K562 (cell line): ENCODE results near the gene AMBRA1. TPM values are rescaled to one million over a fixed set of nuclear protein-coding genes. Genes with fewer than 3 reads are reported as not detected.

Experiments
- ATAC-seq: fragments of 200-7000 bp; cut with Tn5 transposase; 3 replicates; pipeline ENCODE4 v1.9.1; 2020; ENCODE audit warnings: moderate library complexity
- BruUV-seq: library from RNA; stranded (reverse); fragments of 400-500 nt; replicated peaks from 2 replicates; lab custom pipeline; 2021; lab: Mats Ljungman, UMichigan
- CTCF ChIA-PET: fragments of 300-600 bp; formaldehyde crosslinking; extraction: SDS; loops from one replicate; lab custom pipeline; 2021; ENCODE audit warnings: low intra/inter-chr PET ratio; lab: Yijun Ruan, JAX
- POLR2A ChIA-PET: fragments of 300-600, 350-650 bp; sonication (Branson Sonifier 250); formaldehyde crosslinking; extraction: SDS; loops from one replicate; lab custom pipeline; 2021; ENCODE audit warnings: antibody characterized with exemption, inconsistent platforms; lab: Yijun Ruan, JAX
- DNase-seq, 4 experiments: peaks; one replicate each; pipeline versions ENCODE4 v3.0.0 to v3.0.0-alpha.2; 2011 to 2018; ENCODE audit warnings: low spot score in 3 of 4, mixed read lengths in 3 of 4; ENCODE audit errors: extremely low read depth in 1 of 4
- FAIRE-seq: peaks from 2 replicates; lab custom pipeline; 2011; peaks lifted over from hg19 to GRCh38; lab: Jason Lieb, UNC
- H2AFZ ChIP-seq: 2 replicates; pipeline ENCODE4 v1.6.0; 2011; ENCODE audit warnings: low read depth, low read length, control low read depth, inconsistent platforms
- H3K27ac ChIP-seq: fragments of 200-600 bp; 3 replicates; pipeline ENCODE4 v1.8.0; 2011; ENCODE audit warnings: low read depth, mild to moderate bottlenecking, control low read depth, inconsistent platforms, low read length, moderate library complexity, mixed read lengths; ENCODE audit errors: extremely low read depth
- H3K27me3 ChIP-seq, 2 experiments: fragments of 300-600 bp in 1 of 2; 2 replicates in 1 of 2; 3 replicates in 1 of 2; pipeline versions ENCODE4 v1.6.0 to v1.8.0; 2011; ENCODE audit warnings: inconsistent platforms in 2 of 2, low read length in 2 of 2, mild to moderate bottlenecking in 1 of 2, mixed read lengths in 1 of 2, moderate library complexity in 1 of 2; ENCODE audit not compliant: control insufficient read depth in 2 of 2, insufficient read depth in 2 of 2
- H3K36me3 ChIP-seq: fragments of 300-600 bp; 3 replicates; pipeline ENCODE4 v1.8.0; 2011; ENCODE audit warnings: mild to moderate bottlenecking, low read length, inconsistent platforms; ENCODE audit not compliant: control insufficient read depth, insufficient read depth
- H3K4me1 ChIP-seq, 2 experiments: fragments of 200-600 bp in 1 of 2; replicated peaks in 1 of 2; 2 replicates in 1 of 2; 3 replicates in 1 of 2; pipeline versions ENCODE4 v1.5.1 to v1.8.0; 2011; ENCODE audit warnings: inconsistent platforms in 2 of 2, low read length in 2 of 2, mild to moderate bottlenecking in 1 of 2, mixed read lengths in 1 of 2, moderate library complexity in 1 of 2; ENCODE audit not compliant: control insufficient read depth in 2 of 2, insufficient read depth in 2 of 2
- H3K4me2 ChIP-seq: 2 replicates; pipeline ENCODE4 v1.6.1; 2011; ENCODE audit warnings: low read length, control low read depth, inconsistent platforms, mixed read lengths; ENCODE audit not compliant: insufficient read depth
- H3K4me3 ChIP-seq: fragments of 200-600 bp; sonication (generic), shearing (Covaris generic); 2 replicates; pipeline ENCODE4 v1.5.1; 2016; ENCODE audit warnings: control low read depth, inconsistent platforms
- H3K79me2 ChIP-seq: fragments of 200-600 bp; 3 replicates; pipeline ENCODE4 v1.8.0; 2011; ENCODE audit warnings: low read length, inconsistent platforms; ENCODE audit not compliant: control insufficient read depth, insufficient read depth
- H3K9ac ChIP-seq, 2 experiments: 2 replicates each; pipeline versions ENCODE4 v1.6.0 to v1.6.1; 2011; ENCODE audit warnings: low read depth in 2 of 2, low read length in 2 of 2, control low read depth in 1 of 2, inconsistent platforms in 1 of 2, mild to moderate bottlenecking in 1 of 2, mixed read lengths in 1 of 2; ENCODE audit not compliant: insufficient read depth in 1 of 2
- H3K9me1 ChIP-seq: one replicate; pipeline ENCODE4 v1.6.0; 2011; ENCODE audit warnings: inconsistent platforms, mild to moderate bottlenecking, low read length, moderate library complexity; ENCODE audit not compliant: control insufficient read depth, insufficient read depth
- H3K9me3 ChIP-seq: replicated peaks from 2 replicates; pipeline ENCODE4 v1.5.1; 2011; ENCODE audit warnings: low read depth, low read length, inconsistent platforms; ENCODE audit not compliant: control insufficient read depth, insufficient read depth
- H4K20me1 ChIP-seq: replicated peaks from 2 replicates; pipeline ENCODE4 v1.6.1; 2011; ENCODE audit warnings: low read length, inconsistent platforms, mixed read lengths; ENCODE audit not compliant: control insufficient read depth, insufficient read depth
- EGR1 ChIP-seq: fragments of 450-650 bp; conservative IDR thresholded peaks from 2 replicates; pipeline ENCODE4 v1.6.1; 2017; ENCODE audit warnings: mild to moderate bottlenecking
- POLR2G ChIP-seq: fragments of 200-400 bp; formaldehyde crosslinking; IDR thresholded peaks from 2 replicates; pipeline ENCODE4 v1.6.1; 2017; ENCODE audit warnings: low read depth, mild to moderate bottlenecking, antibody characterized with exemption, low read length, moderate library complexity
- WGBS: fragments of 100-300 bp; shearing (Covaris generic); methylation state at CpG from one replicate; pipeline ENCODE4 v1.1.6; 2016; ENCODE audit warnings: low coverage, mixed read lengths; ENCODE audit not compliant: insufficient coverage; ENCODE audit errors: missing lambda C conversion rate; 5-methylcytosine and 5-hydroxymethylcytosine counted together
- in situ Hi-C: fragments of 300-500 bp; cut with MboI; formaldehyde crosslinking; loops from 4 replicates; pipeline ENCODE4 v1.15.0; 2018; ENCODE audit warnings: inconsistent platforms, mixed read lengths
- intact Hi-C: fragments of 100-400 bp; cut with micrococcal nuclease; formaldehyde crosslinking; loops from 2 replicates; pipeline ENCODE4 v1.14.2; 2022
- polyA plus RNA-seq, 8 experiments: library from polyadenylated mRNA; depleted of rRNA in 4 of 8; stranded (reverse) in 5 of 8; unstranded in 3 of 8; fragments of >200 nt; fragmentation: Nextera tagmentation in 2 of 8; fragmentation: Illumina TruSeq in 1 of 8; extraction: Ambion mirVana in 2 of 8; extraction: Trizol in 1 of 8; gene quantifications; 2 replicates each; pipeline versions ENCODE4 v1.2.1 to v1.2.3, GENCODE V29; 2011 to 2014; ENCODE audit warnings: inconsistent platforms in 1 of 8, missing spikeins in 1 of 8
- total RNA-seq, 7 experiments: library from RNA; depleted of rRNA in 6 of 7; stranded (reverse); fragments of >200 nt in 6 of 7; fragmentation: Illumina TruSeq in 2 of 7; extraction: Trizol in 2 of 7; gene quantifications; 2 replicates each; pipeline versions ENCODE4 v1.2.1 to v1.2.3, GENCODE V29; 2011 to 2021; ENCODE audit warnings: low replicate concordance in 1 of 7
- TF ChIP-seq, protein P1 (sequence below), 2 experiments: fragments of 450-650 bp; conservative IDR thresholded peaks; 2 replicates each; pipeline ENCODE4 v1.6.1; 2017; ENCODE audit warnings: mild to moderate bottlenecking in 2 of 2, moderate library complexity in 2 of 2
- TF ChIP-seq, protein P2 (sequence below): fragments of 250-450 bp; sonication (Bioruptor Pico); IDR thresholded peaks from 2 replicates; pipeline ENCODE4 v1.8.0; 2022; ENCODE audit warnings: inconsistent platforms

Gene AMBRA1
- total and polyA plus RNA-seq, 9 of the 15 experiments (the other 6 are each of a cell fraction or from before 2014, with no cell fraction given): 0.15 to 24.5 (median 13.0) TPM

DNA sequence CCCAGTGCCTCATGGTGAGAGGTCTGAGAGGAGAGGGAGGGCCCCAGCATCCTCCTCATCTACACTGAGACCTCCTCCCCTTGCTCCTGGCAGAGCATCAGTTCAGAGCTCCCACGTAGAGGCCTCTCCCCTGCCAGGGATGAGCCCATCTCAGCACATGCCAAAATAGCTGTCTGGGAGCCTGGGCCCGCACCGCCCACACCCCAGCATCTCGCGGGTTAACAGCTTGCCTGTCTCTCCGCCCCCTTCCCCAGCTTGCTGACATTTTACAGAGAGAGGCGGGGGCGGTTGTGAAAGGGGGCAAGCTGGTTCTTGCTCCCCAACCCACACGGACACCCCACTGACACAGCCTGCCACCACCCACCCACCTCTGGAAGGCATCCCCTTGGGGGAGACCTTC is 240.1 kb downstream of the AMBRA1 start:
- intact Hi-C loops (loop anchor here (2.0 kb wide), 1 partner anchor 27 kb away; the partner anchor contains the start of gene MDK), in situ Hi-C loops (no loop called here)
- Histone ChIP-seq H3K27me3 (no peaks in the 10 kb centered on the region), H3K9me1 (peaks cover 4% of the 10 kb centered on the region), H3K79me2 (peaks cover 80% of the 10 kb centered on the region), H2AFZ (no peak overlapping the region), H3K9me3 (no peaks in the 10 kb centered on the region), H3K4me2 (no peak overlapping the region), H3K27ac (no peak overlapping the region), H3K4me3 (no peak overlapping the region), H4K20me1 (peaks cover 13% of the 10 kb centered on the region), H3K36me3 (peaks cover 66% of the 10 kb centered on the region; the same call in 2 of the 3 replicates), H3K4me1 (peaks cover 35 to 53% of the 10 kb centered on the region in 2 experiments), H3K9ac (peak overlapping the region in 1 of 2 experiments; percentile 65; a peak in 2 of 4 replicates)
- FAIRE-seq: no peak
- no TSS peak for BruUV-seq
- no peak for DNase-seq
- ATAC-seq: no peak
- 76% methylated on average over 9 of the region's 9 CpGs for WGBS
- TF ChIP-seq EGR1 (peak; percentile 79), POLR2G (peak; percentile 40; the same call in 1 of the 2 replicates)
- TF ChIP-seq, protein P1, sequence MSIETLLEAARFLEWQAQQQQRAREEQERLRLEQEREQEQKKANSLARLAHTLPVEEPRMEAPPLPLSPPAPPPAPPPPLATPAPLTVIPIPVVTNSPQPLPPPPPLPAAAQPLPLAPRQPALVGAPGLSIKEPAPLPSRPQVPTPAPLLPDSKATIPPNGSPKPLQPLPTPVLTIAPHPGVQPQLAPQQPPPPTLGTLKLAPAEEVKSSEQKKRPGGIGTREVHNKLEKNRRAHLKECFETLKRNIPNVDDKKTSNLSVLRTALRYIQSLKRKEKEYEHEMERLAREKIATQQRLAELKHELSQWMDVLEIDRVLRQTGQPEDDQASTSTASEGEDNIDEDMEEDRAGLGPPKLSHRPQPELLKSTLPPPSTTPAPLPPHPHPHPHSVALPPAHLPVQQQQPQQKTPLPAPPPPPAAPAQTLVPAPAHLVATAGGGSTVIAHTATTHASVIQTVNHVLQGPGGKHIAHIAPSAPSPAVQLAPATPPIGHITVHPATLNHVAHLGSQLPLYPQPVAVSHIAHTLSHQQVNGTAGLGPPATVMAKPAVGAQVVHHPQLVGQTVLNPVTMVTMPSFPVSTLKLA (conservative IDR thresholded peaks at IDR 0.05): no peak
- TF ChIP-seq, protein P2, sequence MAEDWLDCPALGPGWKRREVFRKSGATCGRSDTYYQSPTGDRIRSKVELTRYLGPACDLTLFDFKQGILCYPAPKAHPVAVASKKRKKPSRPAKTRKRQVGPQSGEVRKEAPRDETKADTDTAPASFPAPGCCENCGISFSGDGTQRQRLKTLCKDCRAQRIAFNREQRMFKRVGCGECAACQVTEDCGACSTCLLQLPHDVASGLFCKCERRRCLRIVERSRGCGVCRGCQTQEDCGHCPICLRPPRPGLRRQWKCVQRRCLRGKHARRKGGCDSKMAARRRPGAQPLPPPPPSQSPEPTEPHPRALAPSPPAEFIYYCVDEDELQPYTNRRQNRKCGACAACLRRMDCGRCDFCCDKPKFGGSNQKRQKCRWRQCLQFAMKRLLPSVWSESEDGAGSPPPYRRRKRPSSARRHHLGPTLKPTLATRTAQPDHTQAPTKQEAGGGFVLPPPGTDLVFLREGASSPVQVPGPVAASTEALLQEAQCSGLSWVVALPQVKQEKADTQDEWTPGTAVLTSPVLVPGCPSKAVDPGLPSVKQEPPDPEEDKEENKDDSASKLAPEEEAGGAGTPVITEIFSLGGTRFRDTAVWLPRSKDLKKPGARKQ (CRISPR knock-in tag): no peak
- CTCF ChIA-PET: no interaction called here
- POLR2A ChIA-PET: interaction anchor here (0.9 to 1.5 kb wide), 3 partner anchors 12 to 36 kb away, joined by 3 to 4 read pairs (median 3); no protein-coding TSS in a partner anchor
